Left kidney (tissue), 2 donors: ENCODE measurements around the gene PARD3. TPM values are rescaled to one million over a fixed set of nuclear protein-coding genes. Genes with fewer than 3 reads are reported as not detected.

Source experiments
- DNase-seq: peaks from one replicate; pipeline ENCODE4 v3.0.0-alpha.2; 2013
- polyA plus RNA-seq: library from polyadenylated mRNA; unstranded; fragments of 120-200 nt; gene quantifications from one replicate; pipeline ENCODE4 v1.2.1, GENCODE V29; 2013; ENCODE audit not compliant: insufficient read length

The PARD3 gene
- polyA plus RNA-seq, 1 donor: 81.9 TPM

DNA sequence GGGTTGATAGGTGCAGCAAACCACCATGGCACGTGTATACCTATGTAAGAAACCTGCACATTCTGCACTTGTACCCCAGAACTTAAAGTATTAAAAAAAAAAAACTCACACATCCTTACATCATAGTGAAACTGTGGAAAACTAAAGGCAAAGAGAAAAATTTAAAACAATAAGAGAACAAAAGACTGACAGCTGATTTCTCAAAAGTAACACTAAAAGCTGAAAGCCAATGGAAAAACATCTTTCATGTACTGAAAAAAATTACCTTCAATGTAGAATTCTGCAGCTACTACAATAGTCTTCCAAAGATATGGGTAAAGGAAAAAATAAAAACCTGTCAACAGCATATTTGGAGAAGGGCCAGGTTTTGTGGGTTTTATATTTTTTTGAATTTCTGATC lies 751.5 kb downstream of the PARD3 start:
- no peak for DNase-seq

GRCh38 chr10:34061841-34062240 lies 753.3 kb downstream of the PARD3 start:
- DNase-seq: no peak
